Left lung (tissue), 10 donors: Measurements from ENCODE around the gene MAP2K6. TPM values are rescaled to one million over a fixed set of nuclear protein-coding genes. Genes with fewer than 3 reads are reported as not detected.

ENCODE experiments used
- ATAC-seq: fragments of 200-7000 bp; cut with Tn5 transposase; one replicate; pipeline ENCODE4 v1.9.1; 2020; ENCODE audit warnings: moderate library complexity
- DNase-seq, 4 donors: peaks; one replicate each; pipeline ENCODE4 v3.0.0-alpha.2; 2013 to 2020
- H3K27ac ChIP-seq, 2 donors: fragments of 200-600 bp; sonication (generic) in 1 of 2; one replicate each; pipeline versions ENCODE4 v1.5.0 to v1.8.0; 2020 to 2021
- H3K27me3 ChIP-seq, 2 donors: fragments of 200-600 bp; sonication (generic) in 1 of 2; one replicate each; pipeline versions ENCODE4 v1.5.0 to v1.8.0; 2020 to 2021
- H3K36me3 ChIP-seq, 2 donors: fragments of 200-600 bp; sonication (generic) in 1 of 2; one replicate each; pipeline versions ENCODE4 v1.5.0 to v1.8.0; 2020 to 2021
- H3K4me1 ChIP-seq, 2 donors: fragments of 200-600 bp; one replicate each; pipeline ENCODE4 v1.8.0; 2021
- H3K4me3 ChIP-seq, 2 donors: fragments of 200-600 bp; sonication (generic) in 1 of 2; one replicate each; pipeline versions ENCODE4 v1.5.0 to v1.8.0; 2020 to 2021; ENCODE audit warnings: mild to moderate bottlenecking in 1 of 2
- H3K9me3 ChIP-seq, 2 donors: fragments of 200-600 bp; sonication (generic) in 1 of 2; one replicate each; pipeline versions ENCODE4 v1.5.0 to v1.8.0; 2020 to 2021
- CTCF ChIP-seq, 2 donors: fragments of 200-600 bp; sonication (generic) in 1 of 2; IDR thresholded peaks; one replicate each; pipeline versions ENCODE4 v1.5.0 to v1.8.0; 2021; ENCODE audit warnings: antibody characterized with exemption in 2 of 2
- intact Hi-C, 2 donors: fragments of 100-400 bp; cut with DNase I; formaldehyde crosslinking; loops; one replicate each; pipeline versions ENCODE4 v1.11.2 to v1.14.2; 2022
- polyA plus RNA-seq, 6 donors: library from polyadenylated mRNA; unstranded; fragments of 120-200 nt; gene quantifications; one replicate each; pipeline ENCODE4 v1.2.1, GENCODE V29; 2013; ENCODE audit not compliant: insufficient read length in 6 of 6
- total RNA-seq, 2 donors: library from RNA; stranded (reverse); fragmentation: NEBNext Ultra II Directional; extraction: Animal tissue kit (Norgen Biotek cat#: 25700); gene quantifications; one replicate each; pipeline ENCODE4 v1.2.1, GENCODE V29; 2021
- donor health status: DM: no; HTN: yes; CAD: no.
- donor health status: DM: no; HTN: no; CAD: no.

MAP2K6 gene
- total and polyA plus RNA-seq, 8 donors, result 7.2 to 27.1 (median 21.1) TPM

- Histone ChIP-seq H3K4me1 (peaks cover 12 to 24% of the 10 kb centered on the region in 2 donors), H3K27me3 (no peaks in the 10 kb centered on the region), H3K27ac (no peak overlapping the region), H3K36me3 (peaks cover 0 to 5% of the 10 kb centered on the region in 2 donors), H3K9me3 (no peaks in the 10 kb centered on the region), H3K4me3 (no peak overlapping the region)
- ATAC-seq, result no peak
- intact Hi-C loops, result no loop called here
- no peak for DNase-seq
- TF ChIP-seq CTCF (IDR thresholded peaks at IDR 0.05), result peak in 1 of 2 donors; percentile 12
Observed at GRCh38 chr17:69506489-69506888, 92.0 kb downstream of the MAP2K6 start.

GRCh38 chr17:69508814-69509213 is 94.3 kb downstream of the MAP2K6 start:
- no peaks in the 10 kb centered on the region for H3K27me3 ChIP-seq
- ATAC-seq, result no peak
- H3K36me3 ChIP-seq, result peaks cover 0 to 5% of the 10 kb centered on the region in 2 donors
- H3K4me1 ChIP-seq, result peaks cover 0 to 7% of the 10 kb centered on the region in 2 donors
- DNase-seq, result no peak
- no peak overlapping the region for H3K27ac ChIP-seq
- no peak for TF ChIP-seq CTCF (IDR thresholded peaks at IDR 0.05)
- intact Hi-C loops, result no loop called here
- no peak overlapping the region for H3K4me3 ChIP-seq
- H3K9me3 ChIP-seq, result no peaks in the 10 kb centered on the region

- no peak for ATAC-seq
- Histone ChIP-seq H3K36me3 (no peaks in the 10 kb centered on the region), H3K4me1 (no peaks in the 10 kb centered on the region), H3K9me3 (no peaks in the 10 kb centered on the region), H3K27ac (no peak overlapping the region), H3K4me3 (no peak overlapping the region), H3K27me3 (no peaks in the 10 kb centered on the region)
- TF ChIP-seq CTCF (IDR thresholded peaks at IDR 0.05), result no peak
- DNase-seq, result no peak
- intact Hi-C loops, result no loop called here
Observed at GRCh38 chr17:69511250-69511649, 96.8 kb downstream of the MAP2K6 start.

GRCh38 chr17:69512946-69513345 is 98.4 kb downstream of the MAP2K6 start:
- Histone ChIP-seq H3K9me3 (no peaks in the 10 kb centered on the region), H3K4me1 (no peaks in the 10 kb centered on the region), H3K36me3 (peaks cover 0 to 11% of the 10 kb centered on the region in 2 donors), H3K4me3 (no peak overlapping the region), H3K27ac (no peak overlapping the region), H3K27me3 (no peaks in the 10 kb centered on the region)
- DNase-seq (no peak), ATAC-seq (no peak)
- intact Hi-C loops, result no loop called here
- TF ChIP-seq CTCF (IDR thresholded peaks at IDR 0.05), result no peak

- ATAC-seq (no peak), DNase-seq (no peak)
- Histone ChIP-seq H3K36me3 (peaks cover 0 to 42% of the 10 kb centered on the region in 2 donors), H3K27ac (no peak overlapping the region), H3K9me3 (no peaks in the 10 kb centered on the region), H3K4me3 (no peak overlapping the region), H3K27me3 (no peaks in the 10 kb centered on the region), H3K4me1 (no peaks in the 10 kb centered on the region)
- no peak for TF ChIP-seq CTCF (IDR thresholded peaks at IDR 0.05)
- intact Hi-C loops, result no loop called here
Observed at GRCh38 chr17:69516225-69516624, 101.7 kb downstream of the MAP2K6 start.
